CD14-positive monocyte (primary cell): ENCODE results near the gene FBXO45. TPM values are rescaled to one million over a fixed set of nuclear protein-coding genes. Genes with fewer than 3 reads are reported as not detected.

Experiments
- DNase-seq, 3 donors: peaks; one replicate each; pipeline ENCODE4 v3.0.0-alpha.2; 2011 to 2022
- H2AFZ ChIP-seq: 2 replicates; pipeline ENCODE4 v1.6.0; 2012; ENCODE audit warnings: mild to moderate bottlenecking, low read depth, low read length, inconsistent platforms; ENCODE audit not compliant: insufficient read depth, poor library complexity, severe bottlenecking
- H3K27ac ChIP-seq, 2 donors: 1 replicate in 1 of 2; 2 replicates in 1 of 2; pipeline ENCODE4 v1.5.1; 2012 to 2013; ENCODE audit warnings: low read length in 2 of 2, control low read depth in 1 of 2, inconsistent platforms in 1 of 2, low read depth in 1 of 2, mild to moderate bottlenecking in 1 of 2
- H3K27me3 ChIP-seq, 2 donors: one replicate each; pipeline versions ENCODE4 v1.6.0 to v1.6.1; 2011 to 2013; ENCODE audit warnings: low read length in 2 of 2; ENCODE audit not compliant: control insufficient read depth in 2 of 2, insufficient read depth in 2 of 2
- H3K36me3 ChIP-seq, 2 donors: replicated peaks in 1 of 2; 1 replicate in 1 of 2; 2 replicates in 1 of 2; pipeline versions ENCODE4 v1.5.1 to v1.6.1; 2012 to 2013; ENCODE audit warnings: low read length in 2 of 2, control low read depth in 1 of 2, inconsistent platforms in 1 of 2, mild to moderate bottlenecking in 1 of 2; ENCODE audit not compliant: insufficient read depth in 2 of 2, control insufficient read depth in 1 of 2
- H3K4me1 ChIP-seq, 2 donors: 1 replicate in 1 of 2; 2 replicates in 1 of 2; pipeline versions ENCODE4 v1.5.1 to v1.6.1; 2012 to 2013; ENCODE audit warnings: low read length in 2 of 2, control low read depth in 1 of 2, inconsistent platforms in 1 of 2, mild to moderate bottlenecking in 1 of 2, moderate library complexity in 1 of 2; ENCODE audit not compliant: insufficient read depth in 2 of 2, control insufficient read depth in 1 of 2
- H3K4me2 ChIP-seq: replicated peaks from 2 replicates; pipeline ENCODE3; 2012; ENCODE audit warnings: low read length, moderate library complexity, mild to moderate bottlenecking; ENCODE audit not compliant: poor library complexity, severe bottlenecking; ENCODE audit errors: extremely low read depth
- H3K4me3 ChIP-seq, 3 experiments: fragments of 200-600 bp in 1 of 3; sonication (generic) in 1 of 3; replicated peaks in 1 of 3; 1 replicate in 2 of 3; 2 replicates in 1 of 3; pipeline ENCODE4 v1.5.1; 2011 to 2013; ENCODE audit warnings: low read length in 3 of 3, mild to moderate bottlenecking in 3 of 3, control low read depth in 2 of 3, low read depth in 2 of 3, inconsistent platforms in 1 of 3, moderate library complexity in 1 of 3
- H3K79me2 ChIP-seq: 2 replicates; pipeline ENCODE4 v1.6.0; 2012; ENCODE audit warnings: mild to moderate bottlenecking, control low read depth, inconsistent platforms, low read length, moderate library complexity; ENCODE audit not compliant: insufficient read depth
- H3K9ac ChIP-seq: 2 replicates; pipeline ENCODE4 v1.6.0; 2017; ENCODE audit warnings: low read length, mild to moderate bottlenecking; ENCODE audit not compliant: insufficient read depth, poor library complexity, severe bottlenecking
- H3K9me3 ChIP-seq, 2 donors: replicated peaks in 1 of 2; 1 replicate in 1 of 2; 2 replicates in 1 of 2; pipeline versions ENCODE4 v1.5.1 to v1.6.1; 2012 to 2013; ENCODE audit warnings: low read length in 2 of 2, control low read depth in 1 of 2; ENCODE audit not compliant: control insufficient read depth in 1 of 2, insufficient read depth in 1 of 2
- H4K20me1 ChIP-seq: 2 replicates; pipeline ENCODE4 v1.6.0; 2012; ENCODE audit warnings: mild to moderate bottlenecking, low read length, control low read depth, moderate library complexity; ENCODE audit not compliant: insufficient read depth
- H3K27ac Mint-ChIP-seq, 7 donors: one replicate each; pipeline ENCODE4 v1.8.0; 2020; ENCODE audit warnings: mild to moderate bottlenecking in 7 of 7, mixed read lengths in 7 of 7, moderate library complexity in 6 of 7, inconsistent platforms in 2 of 7
- H3K27me3 Mint-ChIP-seq, 3 donors: one replicate each; pipeline ENCODE4 v1.8.0; 2021 to 2022; ENCODE audit warnings: low read depth in 3 of 3, mild to moderate bottlenecking in 3 of 3, mixed read lengths in 3 of 3, moderate library complexity in 3 of 3, inconsistent platforms in 1 of 3
- H3K36me3 Mint-ChIP-seq, 2 donors: one replicate each; pipeline ENCODE4 v1.8.0; 2020; ENCODE audit warnings: mixed read lengths in 2 of 2, inconsistent platforms in 1 of 2, mild to moderate bottlenecking in 1 of 2
- H3K4me1 Mint-ChIP-seq: one replicate; pipeline ENCODE4 v1.8.0; 2020; ENCODE audit warnings: mild to moderate bottlenecking, mixed read lengths
- H3K4me3 Mint-ChIP-seq, 2 donors: one replicate each; pipeline ENCODE4 v1.8.0; 2020; ENCODE audit warnings: mild to moderate bottlenecking in 2 of 2, mixed read lengths in 2 of 2, moderate library complexity in 1 of 2
- H3K9me3 Mint-ChIP-seq, 7 donors: one replicate each; pipeline ENCODE4 v1.8.0; 2020 to 2022; ENCODE audit warnings: mixed read lengths in 7 of 7, mild to moderate bottlenecking in 6 of 7, moderate library complexity in 6 of 7, inconsistent platforms in 2 of 7
- CTCF ChIP-seq: fragments of 200-600 bp; IDR thresholded peaks from one replicate; pipeline ENCODE4 v1.8.0; 2022; ENCODE audit warnings: antibody characterized with exemption, mild to moderate bottlenecking
- WGBS: methylation state at CpG from one replicate; pipeline ENCODE4 v1.1.5; 2013; ENCODE audit warnings: missing lambda C conversion rate; ENCODE audit not compliant: insufficient coverage; 5-methylcytosine and 5-hydroxymethylcytosine counted together
- intact Hi-C, 2 donors: fragments of 100-400 bp; cut with micrococcal nuclease; formaldehyde crosslinking; loops; one replicate each; pipeline versions ENCODE4 v1.15.0 to v1.15.1; 2023
- polyA plus RNA-seq, 3 donors: library from polyadenylated mRNA; depleted of rRNA in 1 of 3; unstranded in 2 of 3; stranded (reverse) in 1 of 3; fragments of 300-500 nt in 2 of 3; fragments of >200 nt in 1 of 3; fragmentation: Illumina TruSeq in 2 of 3; gene quantifications; 1 replicate in 2 of 3; 2 replicates in 1 of 3; pipeline ENCODE4 v1.2.3, GENCODE V29; 2012 to 2021

FBXO45 gene
- polyA plus RNA-seq, 3 donors: 1.8 to 2.8 (median 2.3) TPM

GRCh38 chr3:196634829-196635228, 66.4 kb downstream of the FBXO45 start:
- H3K27me3 ChIP-seq: no peaks in the 10 kb centered on the region
- H3K36me3 Mint-ChIP-seq: peaks cover 3 to 7% of the 10 kb centered on the region in 2 donors

More at GRCh38 chr3:196634829-196635228, 66.4 kb downstream of the FBXO45 start:
- Mint-ChIP-seq H3K9me3 (peaks cover 0 to 2% (median 0%) of the 10 kb centered on the region in 7 donors), H3K4me3 (peak overlapping the region in 1 of 2 donors; percentile 55), H3K27ac (peak overlapping the region; percentile 84 to 99 (median 96)), H3K4me1 (peaks cover 79% of the 10 kb centered on the region), H3K27me3 (peaks cover 0 to 3% (median 0%) of the 10 kb centered on the region in 3 donors)
- peak overlapping the region; percentile 87 for H3K9ac ChIP-seq
- H3K4me2 ChIP-seq: peak overlapping the region; percentile 84
- no peaks in the 10 kb centered on the region for H3K36me3 ChIP-seq
- peak overlapping the region; percentile 90 to 98 for H3K27ac ChIP-seq
- peaks cover 80 to 93% of the 10 kb centered on the region in 2 donors for H3K4me1 ChIP-seq
- H2AFZ ChIP-seq: no peak overlapping the region
- intact Hi-C loops: loop anchor here in 1 of 2 donors (10.0 kb wide), 1 partner anchor 730 kb away; the partner anchor contains the start of gene TNK2
- no peaks in the 10 kb centered on the region for H3K9me3 ChIP-seq
- H3K79me2 ChIP-seq: peaks cover 86% of the 10 kb centered on the region
- TF ChIP-seq CTCF: no peak
- WGBS: 32% methylated on average over 5 of the region's 7 CpGs
- H4K20me1 ChIP-seq: no peaks in the 10 kb centered on the region
- DNase-seq: peak in 1 of 3 donors; percentile 41
- H3K4me3 ChIP-seq: peak overlapping the region in 1 of 3 experiments; percentile 82
